ENCODE results near the gene MAP4K3.

DNA sequence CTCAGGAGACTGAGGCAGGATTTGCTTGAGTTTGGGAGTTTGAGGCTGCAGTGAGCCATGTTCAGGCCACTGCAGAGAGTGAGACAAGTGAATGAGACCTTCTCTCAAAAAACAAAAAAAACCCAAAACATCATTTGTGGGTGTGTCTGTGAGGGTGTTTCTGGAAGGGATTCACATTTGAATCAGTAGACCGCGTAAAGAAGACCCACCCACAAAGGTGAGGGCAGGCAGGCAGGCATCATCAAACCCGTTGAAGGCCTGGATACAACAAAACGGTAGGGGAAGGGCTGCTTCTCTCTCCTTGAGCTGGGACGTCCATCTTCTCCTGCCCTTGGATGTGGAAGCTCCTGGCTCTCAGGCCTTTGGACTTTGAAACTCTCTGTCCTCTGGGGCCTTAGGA, 218.7 kb downstream of the MAP4K3 start:
- TF ChIP-seq, protein P1, sequence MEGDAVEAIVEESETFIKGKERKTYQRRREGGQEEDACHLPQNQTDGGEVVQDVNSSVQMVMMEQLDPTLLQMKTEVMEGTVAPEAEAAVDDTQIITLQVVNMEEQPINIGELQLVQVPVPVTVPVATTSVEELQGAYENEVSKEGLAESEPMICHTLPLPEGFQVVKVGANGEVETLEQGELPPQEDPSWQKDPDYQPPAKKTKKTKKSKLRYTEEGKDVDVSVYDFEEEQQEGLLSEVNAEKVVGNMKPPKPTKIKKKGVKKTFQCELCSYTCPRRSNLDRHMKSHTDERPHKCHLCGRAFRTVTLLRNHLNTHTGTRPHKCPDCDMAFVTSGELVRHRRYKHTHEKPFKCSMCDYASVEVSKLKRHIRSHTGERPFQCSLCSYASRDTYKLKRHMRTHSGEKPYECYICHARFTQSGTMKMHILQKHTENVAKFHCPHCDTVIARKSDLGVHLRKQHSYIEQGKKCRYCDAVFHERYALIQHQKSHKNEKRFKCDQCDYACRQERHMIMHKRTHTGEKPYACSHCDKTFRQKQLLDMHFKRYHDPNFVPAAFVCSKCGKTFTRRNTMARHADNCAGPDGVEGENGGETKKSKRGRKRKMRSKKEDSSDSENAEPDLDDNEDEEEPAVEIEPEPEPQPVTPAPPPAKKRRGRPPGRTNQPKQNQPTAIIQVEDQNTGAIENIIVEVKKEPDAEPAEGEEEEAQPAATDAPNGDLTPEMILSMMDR (IDR thresholded peaks at IDR 0.05 in 2 of 3, conservative IDR thresholded peaks at IDR 0.05 in 1 of 3; ENCODE audit: insufficient read depth in 2 of 3, low read depth in 1 of 3, low read length in 3 of 3), result no peak
- TF ChIP-seq SIN3A (IDR thresholded peaks at IDR 0.05; ENCODE audit: borderline replicate concordance in 2 of 2, control insufficient read depth in 1 of 2, low read depth in 2 of 2, low read length in 2 of 2) (no peak), MYC (IDR thresholded peaks at IDR 0.05; ENCODE audit: low read depth, low read length) (no peak), MYC (CRISPR knock-in tag; IDR thresholded peaks at IDR 0.05; ENCODE audit: borderline replicate concordance, low read depth) (no peak), ZNF589 (CRISPR knock-in tag; IDR thresholded peaks at IDR 0.05; ENCODE audit: low read depth) (no peak), JUN (IDR thresholded peaks at IDR 0.05; ENCODE audit: borderline replicate concordance, low read depth, low read length) (no peak), JUN (CRISPR knock-in tag; IDR thresholded peaks at IDR 0.05; ENCODE audit: borderline replicate concordance) (no peak), ZNF444 (CRISPR knock-in tag; IDR thresholded peaks at IDR 0.05) (no peak), CHD2 (IDR thresholded peaks at IDR 0.05; ENCODE audit: low read depth, low read length) (no peak), ZFP36 (IDR thresholded peaks at IDR 0.05; ENCODE audit: low read depth, low read length, partially characterized antibody) (no peak), TAF15 (IDR thresholded peaks at IDR 0.05; ENCODE audit: low read depth, low read length) (no peak), TFAM (CRISPR knock-in tag; conservative IDR thresholded peaks at IDR 0.05) (no peak), ARHGAP35 (IDR thresholded peaks at IDR 0.05; ENCODE audit: partially characterized antibody) (no peak), ZZZ3 (IDR thresholded peaks at IDR 0.05) (no peak)
